ENCODE results near the gene ASB18.
A peak's percentile ranks its signal among the peaks of the same experiment; 100 is the strongest.

The ASB18 gene

GRCh38 chr2:236241181-236242056 lies 22.8 kb downstream of the ASB18 start:
- DNase-seq = no peak

- no peak for DNase-seq
These were observed 23.8 kb downstream of the ASB18 start for GRCh38 chr2:236240228-236240990.

GRCh38 chr2:236239276-236240065 lies 24.7 kb downstream of the ASB18 start:
- DNase-seq = no peak

GRCh38 chr2:236238751-236239150 lies 25.5 kb downstream of the ASB18 start:
- no peak for DNase-seq

GRCh38 chr2:236237468-236238190 lies 26.6 kb downstream of the ASB18 start:
- peak; percentile 10 for DNase-seq

GRCh38 chr2:236236559-236237452 lies 27.4 kb downstream of the ASB18 start:
- DNase-seq = peak; percentile 35

- no peak for DNase-seq
These were observed 35.0 kb downstream of the ASB18 start for GRCh38 chr2:236229186-236229585.

GRCh38 chr2:236223675-236224074 lies 40.5 kb downstream of the ASB18 start:
- no peak for DNase-seq

- no peak for DNase-seq
These were observed 42.4 kb downstream of the ASB18 start for GRCh38 chr2:236221798-236222197.

GRCh38 chr2:236219411-236219810 lies 44.8 kb downstream of the ASB18 start:
- no peak for DNase-seq

GRCh38 chr2:236217926-236218325 lies 46.3 kb downstream of the ASB18 start:
- no peak for DNase-seq

- no peak for DNase-seq
These were observed 47.5 kb downstream of the ASB18 start for GRCh38 chr2:236216711-236217110.

GRCh38 chr2:236215761-236216333 lies 48.4 kb downstream of the ASB18 start:
- no peak for DNase-seq

GRCh38 chr2:236215196-236215595 lies 49.0 kb downstream of the ASB18 start:
- no peak for DNase-seq

GRCh38 chr2:236214376-236214995 lies 49.7 kb downstream of the ASB18 start:
- no peak for DNase-seq

- DNase-seq = peak; percentile 40
These were observed 52.9 kb downstream of the ASB18 start for GRCh38 chr2:236211296-236211695.

GRCh38 chr2:236210536-236210935 lies 53.7 kb downstream of the ASB18 start:
- DNase-seq = no peak

GRCh38 chr2:236209996-236210395 lies 54.2 kb downstream of the ASB18 start:
- DNase-seq = no peak

- DNase-seq = no peak
These were observed 54.7 kb downstream of the ASB18 start for GRCh38 chr2:236209535-236209934.

Measured in right kidney (tissue), 1 donor.